Ishikawa (cell line): Measurements from ENCODE around the gene PARK7.

Source experiments
- CEBPB ChIP-seq: IDR thresholded peaks from 2 replicates; pipeline ENCODE4 v1.6.1; 2012
- CREB1 ChIP-seq: IDR thresholded peaks from 2 replicates; pipeline ENCODE4 v1.6.1; 2012; ENCODE audit warnings: low read depth
- EGR1 ChIP-seq: IDR thresholded peaks from 2 replicates; pipeline ENCODE4 v1.6.1; 2012
- EP300 ChIP-seq: IDR thresholded peaks from 2 replicates; pipeline ENCODE4 v1.6.1; 2012; ENCODE audit warnings: borderline replicate concordance
- FOXM1 ChIP-seq: IDR thresholded peaks from 2 replicates; pipeline ENCODE4 v1.6.1; 2012; ENCODE audit warnings: low read depth, borderline replicate concordance
- NFIC ChIP-seq: IDR thresholded peaks from 2 replicates; pipeline ENCODE4 v1.6.1; 2012
- RAD21 ChIP-seq: IDR thresholded peaks from 2 replicates; pipeline ENCODE4 v1.6.1; 2012; ENCODE audit warnings: low read depth
- REST ChIP-seq: IDR thresholded peaks from 2 replicates; pipeline ENCODE4 v1.6.1; 2012; ENCODE audit warnings: low read depth, mild to moderate bottlenecking
- TAF1 ChIP-seq: IDR thresholded peaks from 2 replicates; pipeline ENCODE4 v1.6.1; 2012; ENCODE audit warnings: low read depth, mild to moderate bottlenecking
- TCF12 ChIP-seq: IDR thresholded peaks from 2 replicates; pipeline ENCODE4 v1.6.1; 2012; ENCODE audit warnings: low read depth
- TEAD4 ChIP-seq: IDR thresholded peaks from 2 replicates; pipeline ENCODE4 v1.6.1; 2012
- YY1 ChIP-seq: IDR thresholded peaks from 2 replicates; pipeline ENCODE4 v1.6.1; 2012; ENCODE audit warnings: low read depth
- ZBTB7A ChIP-seq: IDR thresholded peaks from 2 replicates; pipeline ENCODE4 v1.6.1; 2012; ENCODE audit warnings: low read depth
- TF ChIP-seq, protein P1 (sequence below): IDR thresholded peaks from 2 replicates; pipeline ENCODE4 v1.6.1; 2012
- TF ChIP-seq, protein P2 (sequence below): IDR thresholded peaks from 2 replicates; pipeline ENCODE4 v1.6.1; 2012

The PARK7 gene

DNA sequence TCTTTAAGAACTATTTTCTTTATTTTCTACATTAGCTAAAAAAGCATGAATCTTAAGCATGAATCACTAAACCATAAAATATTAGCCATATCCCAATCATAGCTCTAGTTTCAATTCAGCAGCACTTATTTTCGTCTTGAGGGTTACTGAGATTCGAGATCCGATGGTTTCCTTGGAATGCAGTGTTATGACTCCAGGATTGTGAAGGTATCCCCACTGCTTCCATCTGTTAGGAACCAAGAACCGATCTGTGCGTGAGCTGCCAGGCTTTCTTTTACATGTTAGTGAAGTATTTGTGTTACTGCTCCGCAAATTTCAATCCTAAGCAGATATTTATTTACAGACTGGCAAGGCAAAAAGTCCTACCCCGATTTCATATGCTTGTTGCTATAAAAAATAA lies 39.7 kb upstream of the PARK7 start:
- TF ChIP-seq FOXM1 = no peak
- no peak for TF ChIP-seq REST

DNA sequence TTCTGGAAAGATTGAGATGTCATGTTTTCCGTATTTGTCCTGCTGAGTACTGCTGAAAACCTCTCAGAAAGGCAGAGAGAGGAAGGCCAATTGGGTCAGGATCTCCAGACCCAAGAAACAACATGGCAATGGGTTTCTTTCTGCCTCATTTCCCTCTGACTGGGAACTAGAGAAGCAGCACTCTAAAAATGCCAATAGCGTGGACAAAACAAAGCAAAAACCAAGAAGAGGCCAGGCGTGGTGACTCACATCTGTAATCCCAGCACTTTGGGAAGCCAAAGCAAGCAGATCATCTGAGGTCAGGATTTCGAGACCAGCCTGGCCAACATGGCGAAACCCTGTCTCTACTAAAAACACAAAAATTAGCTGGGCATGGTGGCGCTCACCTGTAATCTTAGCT lies 39.2 kb upstream of the PARK7 start:
- TF ChIP-seq NFIC = no peak
- TF ChIP-seq FOXM1 = no peak
- no peak for TF ChIP-seq TEAD4
- no peak for TF ChIP-seq YY1
- TF ChIP-seq, protein P1, sequence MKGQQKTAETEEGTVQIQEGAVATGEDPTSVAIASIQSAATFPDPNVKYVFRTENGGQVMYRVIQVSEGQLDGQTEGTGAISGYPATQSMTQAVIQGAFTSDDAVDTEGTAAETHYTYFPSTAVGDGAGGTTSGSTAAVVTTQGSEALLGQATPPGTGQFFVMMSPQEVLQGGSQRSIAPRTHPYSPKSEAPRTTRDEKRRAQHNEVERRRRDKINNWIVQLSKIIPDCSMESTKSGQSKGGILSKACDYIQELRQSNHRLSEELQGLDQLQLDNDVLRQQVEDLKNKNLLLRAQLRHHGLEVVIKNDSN = no peak
- no peak for TF ChIP-seq RAD21
- no peak for TF ChIP-seq CEBPB
- no peak for TF ChIP-seq REST
- TF ChIP-seq TCF12 = no peak
- no peak for TF ChIP-seq CREB1
- TF ChIP-seq ZBTB7A = no peak
- no peak for TF ChIP-seq EGR1
- no peak for TF ChIP-seq TAF1
- TF ChIP-seq EP300 = no peak
- TF ChIP-seq, protein P2, sequence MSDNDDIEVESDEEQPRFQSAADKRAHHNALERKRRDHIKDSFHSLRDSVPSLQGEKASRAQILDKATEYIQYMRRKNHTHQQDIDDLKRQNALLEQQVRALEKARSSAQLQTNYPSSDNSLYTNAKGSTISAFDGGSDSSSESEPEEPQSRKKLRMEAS = no peak

DNA sequence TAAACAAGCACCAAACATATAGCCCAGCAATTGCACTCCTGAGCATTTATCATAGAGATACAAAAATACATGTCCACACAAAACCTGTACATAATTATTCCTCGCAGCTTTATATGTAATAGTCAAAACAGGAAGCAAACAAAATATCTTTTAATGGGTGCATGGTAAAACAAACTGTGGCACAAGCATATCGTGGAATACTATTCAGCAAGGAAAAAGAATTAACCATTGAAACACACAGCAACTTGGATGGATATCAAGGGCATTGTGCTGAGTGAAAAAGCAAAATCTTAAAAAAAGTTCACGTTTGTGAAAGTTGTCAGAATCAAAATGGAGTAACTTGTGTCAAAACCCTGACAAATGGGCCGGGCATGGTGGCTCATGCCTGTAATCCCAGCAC lies 33.3 kb upstream of the PARK7 start:
- TF ChIP-seq EGR1 (no peak), REST (no peak)

DNA sequence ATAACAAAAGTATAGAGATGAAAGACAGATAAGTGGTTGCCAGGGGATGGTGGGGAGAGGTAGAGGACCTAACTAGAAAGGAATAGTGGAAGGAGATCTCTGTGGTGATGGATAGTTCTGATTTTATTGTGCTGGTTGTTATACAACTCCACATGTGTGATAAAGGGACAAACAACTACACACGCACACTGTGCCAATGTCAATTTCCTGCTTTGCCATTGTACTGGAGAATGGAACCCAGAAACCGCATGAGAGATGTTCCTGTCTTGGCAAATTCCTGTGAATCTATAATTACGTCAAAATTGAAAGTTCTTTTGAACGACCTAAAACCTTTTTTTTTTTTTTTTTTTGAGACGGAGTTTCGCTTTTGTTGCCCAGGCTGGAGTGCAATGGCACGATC lies 31.9 kb upstream of the PARK7 start:
- TF ChIP-seq EP300 (no peak), REST (no peak), NFIC (no peak), FOXM1 (no peak), ZBTB7A (no peak), RAD21 (no peak), EGR1 (no peak), TAF1 (no peak), TCF12 (no peak), CEBPB (no peak)
- TF ChIP-seq, protein P1 = no peak
